ENCODE measurements around the gene MRM1.
"Not testable (repeated sequence)": the region's sequence is repeated elsewhere in the genome, so short reads cannot be mapped to it uniquely, and the experiment has no call there.

The MRM1 gene

DNA sequence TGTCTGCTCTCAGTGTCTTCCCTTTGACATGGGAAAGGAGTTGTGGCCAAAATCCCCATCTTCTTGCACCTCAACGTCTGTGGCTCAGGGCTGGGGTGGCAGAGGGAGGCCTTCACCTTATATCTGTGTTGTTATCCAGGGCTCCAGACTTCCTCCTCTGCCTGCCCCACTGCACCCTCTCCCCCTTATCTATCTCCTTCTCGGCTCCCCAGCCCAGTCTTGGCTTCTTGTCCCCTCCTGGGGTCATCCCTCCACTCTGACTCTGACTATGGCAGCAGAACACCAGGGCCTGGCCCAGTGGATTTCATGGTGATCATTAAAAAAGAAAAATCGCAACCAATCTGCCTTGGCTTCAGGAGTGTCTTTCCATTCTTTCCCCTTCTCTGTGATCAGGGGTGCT is 918 bp upstream of the MRM1 start:
- FAIRE-seq (no peak), DNase-seq (ENCODE audit: insufficient read length, low spot score) (no peak)

DNA sequence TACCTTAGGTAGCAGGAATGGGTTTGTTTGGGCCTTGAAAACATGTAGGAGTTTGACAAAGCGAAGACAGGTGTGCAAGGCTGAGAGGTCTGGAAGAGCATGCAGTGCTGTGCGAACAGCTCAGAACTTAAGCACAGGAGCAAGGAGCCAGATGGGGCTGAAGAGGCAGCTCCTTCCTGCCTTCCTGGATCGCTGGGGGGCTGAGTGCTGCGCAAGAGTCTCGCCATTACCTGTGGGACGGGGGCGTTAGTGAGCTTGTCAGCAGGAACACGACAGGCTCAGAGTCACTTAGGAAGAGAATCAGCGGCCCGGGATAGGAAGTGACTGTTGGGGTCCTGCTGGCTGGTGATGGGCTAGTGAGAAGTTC is 464 bp upstream of the MRM1 start:
- DNase-seq (ENCODE audit: insufficient read length, low spot score) (no peak), FAIRE-seq (no peak)

DNA sequence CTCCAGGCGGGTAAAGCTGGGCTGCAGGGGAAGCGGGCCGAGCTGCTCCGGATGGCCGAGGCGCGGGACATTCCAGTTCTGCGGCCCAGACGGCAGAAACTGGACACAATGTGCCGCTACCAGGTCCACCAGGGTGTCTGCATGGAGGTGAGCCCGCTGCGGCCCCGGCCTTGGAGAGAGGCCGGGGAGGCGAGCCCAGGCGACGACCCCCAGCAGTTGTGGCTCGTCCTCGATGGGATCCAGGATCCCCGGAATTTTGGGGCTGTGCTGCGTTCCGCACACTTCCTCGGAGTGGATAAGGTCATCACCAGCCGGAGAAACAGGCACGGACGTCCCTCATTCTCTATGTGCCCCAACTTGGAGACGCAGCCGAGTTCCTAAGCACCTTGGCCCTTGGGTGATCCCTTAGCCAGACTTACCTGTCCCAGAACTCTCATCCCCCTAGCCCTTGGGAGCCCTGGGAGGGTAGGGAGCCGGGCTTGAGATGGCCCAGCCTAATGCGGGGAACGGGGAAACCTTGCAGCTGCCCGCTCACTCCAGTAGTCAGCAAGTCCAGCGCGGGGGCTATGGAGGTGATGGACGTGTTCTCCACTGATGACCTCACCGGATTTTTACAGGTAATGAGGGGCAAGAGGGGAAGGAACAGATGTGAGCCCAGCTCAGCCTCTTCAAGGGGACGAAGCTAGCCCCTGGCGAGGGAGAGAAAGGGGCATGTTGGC is 806 bp downstream of the MRM1 start:
- FAIRE-seq, result no peak
- no peak for DNase-seq (ENCODE audit: insufficient read length, low spot score)

DNA sequence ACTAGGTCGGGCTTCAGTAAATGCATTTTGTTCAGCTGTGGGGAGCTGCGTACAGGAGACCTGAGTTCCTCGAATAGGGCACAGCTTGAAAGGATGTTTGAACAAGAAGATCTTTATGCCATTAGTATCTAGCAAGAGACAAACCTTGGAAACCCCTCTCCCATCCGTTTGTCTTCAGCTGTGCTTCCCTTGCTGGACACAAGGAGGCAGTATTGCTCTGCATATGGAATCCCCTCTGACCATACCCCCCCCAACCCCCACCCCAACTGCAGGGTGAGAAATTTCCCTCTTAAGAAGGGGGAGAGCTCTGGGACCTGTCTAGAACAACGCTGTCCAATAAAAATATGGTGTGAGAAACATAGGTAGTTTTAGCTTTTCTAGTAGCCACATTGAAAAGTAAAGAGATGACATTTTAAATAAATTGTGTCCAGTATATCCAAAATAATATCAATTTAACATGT is 1.6 kb downstream of the MRM1 start:
- FAIRE-seq (no peak), DNase-seq (ENCODE audit: insufficient read length, low spot score) (peak; percentile 84)

DNA sequence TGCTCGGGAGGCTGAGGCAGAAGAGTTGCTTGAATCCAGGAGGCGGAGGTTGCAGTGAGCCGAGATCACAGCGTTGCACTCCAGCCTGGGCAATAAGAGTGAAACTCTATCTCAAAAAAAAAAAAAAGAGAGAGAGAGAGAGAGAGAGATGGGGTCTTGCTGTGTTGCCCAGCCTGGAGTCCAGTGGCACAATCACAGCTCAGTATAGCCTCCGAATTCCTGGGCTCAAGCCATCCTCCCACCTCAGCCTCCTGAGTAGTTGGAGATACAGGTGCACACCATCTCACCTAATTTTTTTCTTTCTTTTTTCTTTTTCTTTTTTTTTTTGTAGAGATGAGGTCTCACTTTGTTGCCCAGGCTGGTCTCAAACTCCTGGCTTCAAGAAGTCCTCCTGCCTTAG is 3.6 kb downstream of the MRM1 start:
- not testable (repeated sequence) for FAIRE-seq; DNase-seq (ENCODE audit: insufficient read length, low spot score)

DNA sequence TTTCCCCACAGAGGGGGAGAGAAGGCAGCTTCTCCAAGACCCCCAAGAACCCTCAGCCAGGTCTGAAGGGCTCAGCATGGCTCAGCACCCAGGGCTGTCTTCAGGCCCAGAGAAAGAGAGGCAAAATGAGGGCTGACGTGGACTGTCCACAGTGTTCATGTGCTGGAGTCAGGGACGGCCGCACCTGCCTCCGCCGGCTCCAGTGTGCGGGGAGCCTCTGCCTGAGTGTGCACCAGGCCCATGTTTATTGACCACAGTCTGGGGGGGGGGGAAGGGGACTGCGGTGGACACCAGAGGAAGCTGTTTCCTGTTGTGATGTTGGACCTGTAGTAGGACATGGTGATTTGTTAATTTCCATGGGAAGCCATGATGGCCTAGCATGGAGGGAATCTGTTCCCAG is 6.9 kb downstream of the MRM1 start:
- DNase-seq (ENCODE audit: insufficient read length, low spot score) (no peak), FAIRE-seq (no peak)

DNA sequence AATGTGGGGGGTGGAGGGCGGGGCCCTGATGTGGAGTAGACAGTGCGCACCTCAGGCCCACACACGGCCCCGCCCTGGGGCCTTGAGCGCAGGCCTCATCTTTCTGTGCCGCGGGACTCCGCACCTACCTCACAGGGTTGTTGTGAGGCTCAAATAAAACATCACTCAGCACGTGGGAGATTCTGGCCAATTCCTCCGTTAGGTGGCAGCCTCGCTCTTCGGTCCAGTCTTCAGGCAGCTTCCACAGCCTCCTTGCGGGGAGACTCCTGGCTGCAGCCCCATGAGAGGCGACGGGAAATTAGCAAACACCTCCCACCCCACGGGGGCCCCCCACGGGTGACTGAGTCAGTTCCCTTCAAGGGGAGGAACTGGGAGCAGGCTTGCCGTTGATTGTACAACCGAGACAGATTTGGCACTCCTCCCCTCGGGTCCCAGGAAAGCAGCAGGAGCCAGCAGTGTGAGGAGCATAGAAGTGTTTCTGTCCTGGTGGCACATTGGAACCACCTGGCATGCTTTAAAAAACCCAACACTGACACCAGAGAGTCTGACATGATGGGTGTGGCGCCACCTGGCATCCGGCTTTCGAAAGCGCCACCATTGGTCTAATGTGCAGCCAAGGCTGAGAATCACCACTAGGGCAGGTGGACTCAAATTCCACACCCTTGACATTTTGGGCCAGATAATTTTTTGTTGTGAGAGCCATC is 7.6 kb downstream of the MRM1 start:
- FAIRE-seq, result no peak

DNA sequence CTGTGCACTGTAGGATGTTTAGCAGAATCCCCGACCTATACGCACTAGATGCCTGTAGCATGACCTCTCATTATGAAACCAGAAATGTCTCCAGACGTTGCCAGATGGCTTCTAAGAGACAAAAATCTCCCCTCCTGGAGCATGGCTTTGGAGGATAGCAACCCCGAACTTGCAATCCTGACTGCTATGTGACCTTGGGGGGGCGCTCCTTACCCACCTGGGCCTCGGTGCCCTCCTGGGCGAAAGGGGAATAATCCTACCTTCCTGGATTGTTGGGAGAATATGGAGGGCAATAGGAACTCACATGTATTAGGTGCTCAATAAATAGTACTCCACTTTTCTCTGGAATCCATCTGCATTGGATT is 8.1 kb downstream of the MRM1 start:
- DNase-seq (ENCODE audit: insufficient read length, low spot score), result no peak
- no peak for FAIRE-seq

More for the DNA sequence above, 7.6 kb downstream of the MRM1 start:
- DNase-seq (ENCODE audit: insufficient read length, low spot score), result no peak

DNA sequence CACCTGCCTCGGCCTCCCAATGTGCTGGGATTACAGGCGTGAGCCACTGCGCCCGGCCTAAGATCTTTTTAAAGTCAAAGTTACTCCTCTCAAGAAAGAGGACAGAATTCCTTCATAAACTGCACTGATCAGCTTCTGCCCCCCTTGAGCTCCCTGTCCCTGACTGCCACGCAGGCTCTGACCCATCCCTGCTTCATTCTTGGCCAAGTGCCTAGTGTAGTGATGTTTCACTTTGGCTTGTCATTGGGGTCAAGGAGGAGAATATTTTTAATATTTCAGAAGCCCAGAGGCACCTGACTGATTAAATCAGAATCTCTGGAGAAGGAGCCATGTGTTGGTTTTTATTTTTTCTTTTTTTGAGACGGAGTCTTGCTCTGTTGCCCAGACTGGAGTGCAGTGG is 9.1 kb downstream of the MRM1 start:
- no peak for DNase-seq (ENCODE audit: insufficient read length, low spot score)
- no peak for FAIRE-seq

DNA sequence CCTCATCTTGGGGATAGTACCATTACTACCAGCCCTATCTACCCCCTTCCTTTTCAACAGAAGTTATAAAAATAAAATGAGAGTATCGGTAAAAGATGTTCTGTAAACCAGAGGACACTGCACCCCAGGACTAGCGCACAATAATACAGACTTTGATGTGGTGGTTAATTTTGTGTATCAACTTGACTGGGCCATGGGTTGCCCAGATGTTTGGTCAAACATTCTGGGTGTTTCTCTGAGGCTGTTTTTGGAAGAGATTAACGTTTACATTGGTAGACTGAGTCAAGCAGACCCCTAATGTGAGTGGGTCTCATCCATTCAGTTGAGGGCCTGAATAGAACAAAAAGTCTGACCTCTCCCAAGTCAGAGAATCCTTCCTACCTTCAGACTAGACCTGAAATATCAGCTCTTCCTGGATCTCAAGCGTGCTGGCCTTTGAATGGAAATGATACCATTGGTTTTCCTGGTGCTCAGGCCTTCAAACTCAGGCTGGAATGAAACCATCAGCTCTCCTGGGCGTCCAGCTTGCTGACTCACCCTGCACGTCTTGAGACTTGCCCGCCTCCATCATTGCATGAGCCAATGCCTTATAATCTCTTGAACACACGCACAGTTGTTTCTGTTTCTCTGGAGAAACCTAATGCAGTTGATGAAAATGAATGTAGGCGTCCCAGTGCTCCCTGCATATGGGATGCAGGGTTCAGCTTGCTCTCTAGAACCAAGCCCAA is 10.1 kb downstream of the MRM1 start:
- DNase-seq (ENCODE audit: insufficient read length, low spot score), result no peak

DNA sequence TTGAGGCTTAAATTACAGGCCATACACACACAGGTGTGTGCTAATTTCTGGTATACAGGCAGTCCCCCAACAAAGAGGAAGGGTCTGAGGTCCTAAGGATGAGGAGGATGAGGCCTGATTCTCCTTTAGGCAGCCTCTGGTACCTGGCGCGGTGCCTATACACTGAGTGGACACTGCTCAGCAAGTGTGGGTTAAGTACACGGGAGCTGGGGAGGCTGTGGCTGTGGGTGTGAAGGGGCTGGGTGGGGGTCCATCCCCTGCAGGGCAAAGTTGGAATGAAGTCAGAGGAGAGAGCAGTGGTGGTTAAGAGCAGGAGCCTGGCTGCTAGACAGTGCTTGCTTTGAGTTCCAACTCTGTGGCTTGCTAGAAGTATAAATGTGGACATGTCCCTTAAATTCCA is 10.9 kb downstream of the MRM1 start:
- DNase-seq (ENCODE audit: insufficient read length, low spot score), result no peak
- FAIRE-seq, result no peak

More for the DNA sequence above, 10.1 kb downstream of the MRM1 start:
- FAIRE-seq, result no peak

DNA sequence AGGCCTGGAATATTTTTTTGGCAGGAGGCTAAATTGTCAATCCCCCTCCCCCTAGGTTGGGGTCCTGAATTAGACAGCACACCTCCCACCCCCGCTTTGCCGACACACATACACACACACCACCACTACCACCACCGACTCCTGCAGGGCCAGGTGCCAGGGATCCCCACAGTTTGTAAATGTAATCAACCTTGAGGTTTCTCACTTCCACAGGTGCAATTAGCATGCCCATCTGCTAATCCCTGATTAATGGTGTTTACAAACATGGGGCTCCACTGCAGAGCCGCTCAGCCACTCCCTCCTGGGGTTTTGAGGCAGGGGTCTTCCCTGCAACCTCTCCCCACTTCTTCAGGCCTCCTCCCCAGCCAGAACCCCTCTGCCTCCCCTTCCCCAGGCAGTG is 11.8 kb downstream of the MRM1 start:
- DNase-seq (ENCODE audit: insufficient read length, low spot score) (no peak), FAIRE-seq (no peak)

DNA sequence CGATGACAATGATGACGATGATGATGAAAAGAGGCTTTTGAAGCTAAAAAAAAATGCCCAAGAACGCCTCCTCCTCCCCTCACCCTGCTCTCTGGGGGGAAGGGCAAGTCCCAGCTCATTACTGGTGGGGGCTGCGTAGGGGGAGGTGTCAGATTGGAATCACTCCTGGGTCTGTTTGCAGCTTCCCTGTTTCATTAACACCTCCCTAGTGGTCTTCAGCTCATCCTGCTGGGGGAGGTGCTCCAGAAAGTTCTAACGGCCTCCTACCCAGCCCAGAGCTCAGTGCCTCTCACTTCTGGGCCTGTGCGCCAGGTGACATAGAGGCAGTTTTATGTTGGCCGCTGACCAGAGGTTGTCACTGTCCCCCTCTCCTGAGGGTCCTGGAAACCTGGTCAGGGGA is 12.7 kb downstream of the MRM1 start:
- FAIRE-seq (no peak), DNase-seq (ENCODE audit: insufficient read length, low spot score) (no peak)

DNA sequence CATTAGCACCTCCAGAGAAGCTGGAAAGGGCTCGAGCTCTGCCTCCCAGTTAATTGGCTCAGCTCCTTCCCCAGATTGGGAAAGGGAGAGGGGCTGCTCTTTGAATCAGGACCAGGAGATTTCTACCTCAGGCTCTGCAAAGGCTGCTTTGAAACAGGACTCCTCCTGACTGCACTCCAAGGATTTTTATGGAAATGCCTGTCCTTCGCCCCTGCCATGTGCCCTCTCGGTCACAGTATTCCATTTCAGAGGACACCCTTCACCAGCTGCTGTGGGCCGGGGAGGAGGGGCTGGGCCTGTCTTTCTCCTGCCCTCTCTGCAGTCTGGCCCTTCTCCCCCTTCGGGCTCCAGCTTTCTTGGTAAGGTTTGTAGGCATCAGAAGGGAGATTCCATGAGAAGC is 13.6 kb downstream of the MRM1 start:
- DNase-seq (ENCODE audit: insufficient read length, low spot score), result no peak
- FAIRE-seq, result no peak

DNA sequence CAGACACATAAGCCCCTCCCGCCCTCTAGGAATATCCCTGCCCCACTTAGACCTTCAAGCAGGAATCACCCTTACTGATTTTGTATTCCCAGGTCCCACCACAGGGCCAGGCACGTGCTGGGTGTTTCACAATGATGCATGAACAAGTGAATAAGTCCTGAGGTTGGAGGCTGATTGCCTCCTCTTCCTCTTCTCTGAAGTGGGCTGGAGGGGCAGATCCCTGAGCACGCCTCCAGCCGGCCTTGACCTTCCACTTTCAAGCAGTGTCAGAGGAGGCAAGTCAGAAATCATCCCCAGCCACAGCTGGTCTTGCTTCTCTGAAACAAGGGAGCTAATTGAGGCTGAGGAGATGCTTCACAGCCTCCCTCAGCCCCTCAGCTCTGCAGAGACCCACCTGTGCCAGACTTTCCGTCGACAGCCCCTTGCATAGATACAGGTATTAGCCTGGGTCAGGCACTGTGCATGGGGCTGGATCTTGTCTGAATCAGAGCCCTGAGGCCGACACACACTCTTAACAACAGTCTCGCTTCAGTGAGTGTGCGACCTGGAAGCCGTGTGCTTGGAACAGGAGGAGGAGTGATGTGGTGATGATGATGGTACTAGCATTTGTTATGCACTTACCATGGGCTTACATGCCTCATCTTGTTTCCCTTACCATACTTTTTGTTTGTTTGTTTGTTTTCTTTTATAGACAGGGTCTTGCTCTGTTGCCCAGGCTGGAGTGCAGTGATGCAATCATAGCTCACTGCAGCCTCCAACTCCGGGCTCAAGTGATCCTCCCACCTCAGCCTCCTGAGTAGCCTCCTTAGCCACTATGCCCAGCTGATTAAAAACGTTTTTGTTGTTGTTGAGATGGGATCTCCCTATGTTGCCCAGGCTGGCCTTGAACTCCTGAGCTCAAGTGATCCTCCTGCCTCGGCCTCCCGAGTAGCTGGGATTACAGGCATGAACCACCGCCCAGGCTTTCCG is 15.0 kb downstream of the MRM1 start:
- DNase-seq (ENCODE audit: insufficient read length, low spot score), result no peak
- no peak for FAIRE-seq

DNA sequence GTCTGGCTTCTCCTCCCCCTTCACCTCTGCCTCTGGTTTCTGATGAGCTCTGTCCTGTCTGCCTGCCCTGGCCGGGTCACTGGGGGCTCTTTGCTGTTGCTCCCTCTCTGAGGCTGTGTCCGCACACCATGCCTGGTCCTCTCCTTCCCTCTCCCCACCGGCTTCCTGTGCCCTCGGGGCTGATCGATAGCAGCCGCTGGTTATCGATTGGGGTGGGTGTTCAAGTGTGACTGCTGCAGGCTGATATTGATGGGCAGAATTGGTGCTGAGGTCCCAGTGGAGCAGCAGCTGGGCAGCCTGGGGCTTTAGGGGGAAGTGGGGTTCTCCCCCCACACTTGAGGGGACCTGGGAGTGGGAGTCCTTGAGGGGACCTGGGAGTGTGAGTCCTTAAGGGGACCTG is 16.4 kb downstream of the MRM1 start:
- FAIRE-seq, result no peak

DNA sequence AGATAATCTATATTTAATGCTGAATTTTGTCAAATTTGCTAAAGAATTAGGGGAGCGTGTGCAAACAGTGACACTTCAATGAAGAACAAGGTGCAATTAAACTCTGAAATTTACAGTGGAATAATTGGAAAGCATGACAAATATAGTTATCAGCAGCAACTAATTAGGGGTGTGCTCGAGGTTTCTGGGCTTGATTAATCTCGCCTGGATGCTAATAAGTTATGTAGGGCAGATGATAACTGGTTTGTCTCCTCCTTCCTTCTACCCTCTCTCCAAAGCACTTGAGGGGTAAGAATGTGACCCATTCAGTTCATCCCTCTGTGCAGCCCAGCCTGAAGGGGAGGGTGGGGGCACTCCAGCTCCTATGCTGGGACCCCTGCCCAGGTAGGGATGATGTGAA is 21.9 kb downstream of the MRM1 start:
- FAIRE-seq, result no peak

More for the DNA sequence above, 16.4 kb downstream of the MRM1 start:
- DNase-seq (ENCODE audit: insufficient read length, low spot score), result no peak

DNA sequence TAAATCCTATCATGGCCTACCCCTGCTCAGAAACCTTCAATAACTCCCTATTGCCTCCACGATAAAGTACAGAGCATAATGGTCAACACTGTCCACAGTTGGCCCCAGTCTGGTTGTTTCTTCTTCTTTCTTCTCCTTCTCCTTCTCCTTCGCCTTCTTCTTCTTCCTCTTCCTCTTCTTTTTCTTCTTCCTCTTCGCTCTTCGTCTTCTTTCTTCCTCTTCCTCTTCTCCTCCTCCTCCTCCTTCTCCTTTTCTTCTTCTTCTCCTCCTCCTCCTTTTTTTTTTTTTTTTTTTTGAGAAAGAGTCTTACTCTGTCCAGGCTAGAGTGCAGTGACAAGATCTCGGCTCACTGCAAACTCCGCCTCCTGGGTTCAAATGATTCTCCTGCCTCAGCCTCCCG is 23.8 kb downstream of the MRM1 start:
- DNase-seq (ENCODE audit: insufficient read length, low spot score), result no peak
- FAIRE-seq, result no peak

More for the DNA sequence above, 21.9 kb downstream of the MRM1 start:
- no peak for DNase-seq (ENCODE audit: insufficient read length, low spot score)

DNA sequence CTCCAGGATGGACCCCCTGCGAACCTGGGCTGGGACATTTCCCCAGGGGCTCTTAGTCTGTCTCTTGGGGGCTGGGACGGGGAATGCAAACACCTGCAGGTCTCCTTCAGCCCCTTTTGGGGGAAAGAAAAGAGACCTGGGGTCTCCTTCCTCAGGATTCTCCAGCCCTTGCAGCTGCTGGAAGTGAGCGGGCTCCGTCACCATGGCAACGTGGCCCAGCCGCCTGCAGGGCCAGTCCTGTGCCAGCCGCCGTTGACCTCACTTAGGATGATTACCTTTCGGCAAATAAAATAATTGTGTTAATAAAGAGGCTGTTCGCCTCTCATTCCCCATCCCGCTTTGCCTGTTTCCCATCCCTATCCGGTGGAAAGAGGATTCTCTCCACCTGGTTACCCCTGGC is 25.7 kb downstream of the MRM1 start:
- FAIRE-seq (no peak), DNase-seq (ENCODE audit: insufficient read length, low spot score) (no peak)

DNA sequence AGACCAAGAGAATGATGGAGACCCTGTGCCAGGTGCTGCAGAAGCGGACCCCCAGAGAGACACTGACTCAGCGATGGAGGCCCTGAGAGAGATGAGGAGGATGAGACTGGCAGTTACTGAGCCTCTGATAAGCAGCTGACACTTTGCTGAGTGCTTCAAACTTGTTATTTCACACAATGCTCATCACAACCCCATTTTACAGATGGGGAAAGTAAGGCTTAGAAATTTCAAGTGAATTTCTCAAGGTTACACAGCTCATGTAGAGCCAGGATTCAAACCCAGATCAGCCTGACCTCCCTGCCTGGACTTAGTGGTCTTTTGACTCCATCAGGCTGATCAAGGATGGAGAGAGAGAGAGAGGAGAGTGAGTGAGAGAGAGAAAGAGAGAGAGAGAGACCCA is 27.2 kb downstream of the MRM1 start:
- FAIRE-seq (no peak), DNase-seq (ENCODE audit: insufficient read length, low spot score) (no peak)
